Heart left ventricle (tissue), 13 donors: ENCODE data around the gene DGKA.

Experiments
- CTCF ChIP-seq, 12 donors: fragments of 200-600 bp; sonication (generic) in 4 of 12; IDR thresholded peaks; one replicate each; pipeline versions ENCODE4 v1.5.0 to v1.8.0; 2018 to 2022; ENCODE audit warnings: antibody characterized with exemption in 12 of 12, mild to moderate bottlenecking in 5 of 12
- POLR2A ChIP-seq, 2 donors: fragments of 450-650 bp; IDR thresholded peaks; one replicate each; pipeline ENCODE4 v1.6.1; 2017; ENCODE audit warnings: antibody characterized with exemption in 2 of 2, mild to moderate bottlenecking in 2 of 2, moderate library complexity in 2 of 2
- donor health status: ischemic (EF 13 %, LVEDD 7.1; RV severe dilation, severe dysfunction).
- donor health status: DM: no; HTN: yes; CAD: no.
- donor health status: DM: no; HTN: no; CAD: no.
- donor health status: ischemic (EF 25% LVEDD 6.9; RV normal size, moderate dysfunction).
- donor health status: ischemic (EF 25% LVEDD 5.7; RV mildly dilated, moderate dysfunction).
- donor health status: ischemic (EF 35%, LVEDD 5.7; RV mildly dilated, moderate dysfunction).
- donor health status: nonischemic (EF 11% LVEDD 7.7; RV severe dilation, severe dysfunction).
- donor health status: DM: yes; HTN: yes; CAD: no.
- donor health status: PGD.
- donor health status: ischemic (EF 29% LVEDD 5.4; RV normal size, mild dysfunction).
- donor health status: nonischemic (EF 23%, LVEDD 6.1; RV moderate dilation, normal function).

DNA sequence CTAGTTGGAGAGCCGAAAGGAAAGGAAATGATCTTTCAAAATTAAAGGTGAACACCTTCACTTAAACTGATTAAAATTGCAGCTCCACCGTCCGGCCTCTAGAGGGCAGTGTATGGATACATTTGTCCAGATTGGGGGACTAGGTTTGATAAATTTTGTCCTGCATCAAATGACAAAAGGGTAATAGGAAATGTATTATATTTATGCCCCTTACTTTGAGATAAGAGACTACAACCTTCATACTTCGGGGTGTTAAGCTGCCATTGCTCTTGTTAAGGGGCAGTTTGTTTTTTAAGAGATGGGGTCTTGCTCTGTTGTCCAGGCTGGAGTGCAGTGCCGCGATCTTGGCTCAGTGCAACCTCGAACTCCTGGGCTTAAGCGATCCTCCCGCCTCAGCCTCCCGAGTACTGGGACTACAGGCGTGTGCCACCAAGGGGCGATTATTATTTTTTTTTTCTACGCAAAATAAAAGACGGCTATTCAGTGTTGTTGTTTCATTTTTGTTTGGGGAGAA lies 65.3 kb downstream of the DGKA start:
- peak; percentile 78 to 88 (median 84) for TF ChIP-seq CTCF (IDR thresholded peaks at IDR 0.05)
- TF ChIP-seq POLR2A (IDR thresholded peaks at IDR 0.05) = no peak
